Superior temporal gyrus (tissue), 1 donor: ENCODE measurements around the gene TMEM134.

ENCODE experiments used
- DNase-seq: peaks from one replicate; pipeline ENCODE4 v3.0.0-alpha.2; 2016; ENCODE audit errors: extremely low spot score

The TMEM134 gene

DNA sequence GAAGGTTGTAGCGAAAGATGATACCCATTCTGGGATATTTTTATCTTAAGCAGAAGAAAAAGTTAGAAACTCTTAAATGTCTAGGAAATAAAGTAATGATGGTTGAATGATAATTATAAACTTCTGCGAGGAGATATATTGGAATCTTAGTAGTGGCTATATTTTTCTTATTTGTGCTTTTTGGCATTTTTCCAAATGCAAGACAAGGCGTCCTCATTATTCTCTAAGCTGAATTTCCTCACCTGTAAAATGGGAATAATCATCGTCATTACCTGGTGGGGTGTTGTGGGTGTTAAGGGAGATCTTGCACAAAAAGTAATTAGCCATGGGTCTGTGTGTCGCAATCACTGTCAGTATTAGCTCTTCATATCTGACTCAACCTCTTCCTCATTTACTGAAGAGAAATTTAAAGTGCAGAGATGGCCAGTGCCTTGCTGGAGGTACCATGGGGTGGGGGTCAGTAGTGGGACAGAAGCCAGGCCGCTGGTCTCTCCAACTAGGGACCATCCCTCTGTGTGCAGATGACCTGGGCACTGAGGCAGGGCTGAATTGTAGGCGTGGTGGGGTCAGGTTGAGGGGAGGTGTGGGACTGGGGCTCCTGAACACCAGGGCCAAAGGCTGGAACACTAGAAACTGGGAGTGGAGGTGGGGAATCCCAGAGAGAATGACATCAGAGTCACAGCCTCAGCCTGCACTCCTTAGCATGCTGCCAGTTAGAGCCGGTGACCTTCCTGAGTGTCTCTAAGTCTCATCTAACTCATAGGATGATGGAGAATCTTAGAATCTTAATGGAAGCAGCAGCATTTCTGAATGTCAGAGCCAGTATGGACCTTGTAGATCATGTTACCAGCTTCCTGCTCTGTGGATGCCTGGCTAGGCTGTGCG lies 32.0 kb upstream of the TMEM134 start:
- DNase-seq: no peak

DNA sequence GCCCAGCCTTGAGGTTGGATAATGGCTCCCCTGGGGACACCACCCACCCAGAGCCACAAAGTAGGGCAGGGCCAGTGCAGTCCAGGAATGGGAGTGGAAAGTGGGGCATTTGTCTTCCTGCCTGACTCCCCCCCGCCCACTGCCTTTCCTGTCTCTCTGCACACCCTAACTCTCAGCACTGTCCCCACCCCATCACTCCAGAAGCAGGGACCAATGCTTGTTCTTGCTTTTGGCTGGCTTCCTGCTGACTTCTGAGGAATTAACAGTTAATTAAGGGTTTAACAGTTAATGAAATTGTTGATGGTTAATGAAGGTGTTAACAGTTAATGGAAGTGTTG lies 31.4 kb upstream of the TMEM134 start:
- DNase-seq: no peak

DNA sequence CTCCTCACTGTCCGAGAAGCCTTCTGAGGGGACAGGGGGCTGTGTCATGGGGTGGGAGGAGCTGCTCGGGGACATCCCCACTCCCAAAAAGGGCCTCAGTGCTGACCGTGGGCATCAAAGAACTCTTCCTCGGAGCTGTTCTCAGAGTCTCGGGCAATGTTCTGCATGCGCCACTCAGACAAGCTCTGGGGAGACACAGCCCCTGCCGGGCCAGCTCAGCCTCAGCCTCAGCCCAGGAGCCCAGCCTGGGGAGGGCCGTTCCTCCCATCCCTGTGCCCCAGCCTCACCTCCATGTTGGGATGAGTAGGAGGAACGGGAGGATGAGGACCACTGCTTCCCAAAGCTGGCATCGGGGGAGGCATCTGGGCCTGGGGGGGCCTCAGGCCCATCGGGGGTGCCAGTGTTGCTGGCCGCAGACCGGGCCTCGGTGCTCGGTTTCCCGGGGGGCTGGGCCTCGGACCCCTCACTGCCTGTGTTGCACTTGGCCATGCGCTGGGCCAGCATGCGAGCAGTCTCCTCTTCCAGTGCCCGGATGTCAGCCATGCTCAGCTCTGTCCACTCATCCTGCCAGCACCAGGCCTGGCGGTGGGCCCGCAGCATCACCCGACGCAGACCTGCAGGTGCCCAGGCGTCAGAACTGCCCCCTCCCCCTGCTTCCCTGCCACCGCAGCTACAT lies 30.9 kb upstream of the TMEM134 start:
- DNase-seq: no peak

DNA sequence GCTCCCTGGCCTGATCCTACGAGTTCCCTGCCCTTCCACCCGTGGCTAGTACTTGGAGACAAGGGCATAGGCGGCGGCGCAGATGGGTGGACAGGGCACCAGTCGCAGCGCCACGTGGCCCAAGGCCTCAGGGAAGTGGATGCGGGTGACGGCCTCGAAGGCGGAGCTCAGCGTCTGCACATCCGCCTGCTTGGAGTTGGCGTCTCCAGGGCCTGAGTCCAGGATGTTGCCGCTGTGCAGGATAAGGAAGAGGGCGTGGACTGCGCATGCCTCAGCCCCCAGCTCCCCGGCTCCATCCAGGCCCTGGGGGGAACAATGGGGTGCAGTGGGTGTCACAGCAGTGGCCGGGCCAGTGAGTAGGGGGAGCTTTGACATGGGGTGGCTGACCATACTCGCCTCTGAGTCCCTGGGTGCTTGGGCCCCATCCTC lies 29.5 kb upstream of the TMEM134 start:
- no peak for DNase-seq

DNA sequence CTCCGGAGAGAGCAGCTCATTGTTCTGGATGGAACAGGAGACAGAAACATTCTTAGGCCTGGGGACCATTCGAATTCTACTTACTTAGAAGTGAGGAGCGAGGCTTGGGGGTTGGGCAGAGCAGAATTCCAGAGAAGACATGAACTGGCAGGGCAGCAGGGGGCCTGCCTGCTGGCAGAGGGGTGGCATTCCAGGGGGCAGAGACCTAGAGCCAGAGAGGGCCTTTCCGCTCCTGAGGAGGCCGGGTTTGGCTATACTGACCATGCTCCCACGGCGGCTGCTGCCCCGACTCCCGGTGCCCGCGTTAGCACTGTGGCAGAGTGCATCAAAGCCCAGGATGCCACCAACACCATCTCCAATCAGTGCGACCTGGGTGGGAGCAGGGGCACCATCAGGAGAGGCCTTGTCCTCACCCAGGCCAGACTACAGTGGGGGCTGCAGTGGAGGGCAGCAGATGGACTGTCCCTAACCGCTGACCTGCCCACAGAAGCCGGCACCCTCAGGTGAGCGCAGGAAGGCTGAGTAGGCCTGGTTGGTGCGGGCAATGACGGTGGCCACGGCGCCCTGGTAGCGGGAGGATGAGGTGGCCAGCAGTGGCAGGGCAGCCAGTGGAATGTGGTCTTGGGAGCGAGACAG lies 28.7 kb upstream of the TMEM134 start:
- DNase-seq: no peak

DNA sequence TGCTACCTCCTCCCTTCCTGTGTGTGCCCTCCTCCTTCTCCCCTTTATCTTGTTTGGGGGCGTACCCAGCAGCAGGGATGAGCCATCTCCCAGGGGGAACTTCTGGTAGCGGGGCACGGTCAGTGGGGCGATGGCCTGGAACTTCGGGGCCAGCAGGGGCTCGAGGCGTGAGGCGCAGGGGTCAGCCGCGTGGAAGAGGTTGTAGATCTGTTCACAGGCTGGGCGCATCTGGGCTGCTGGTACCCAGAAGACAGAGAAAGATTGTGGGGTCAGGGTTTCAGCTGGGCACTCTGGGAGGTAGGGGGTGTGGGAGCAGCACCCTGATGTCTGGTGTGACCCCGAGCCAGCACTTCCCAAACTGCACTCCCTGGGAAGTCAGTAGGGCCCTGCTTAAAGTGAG lies 27.1 kb upstream of the TMEM134 start:
- no peak for DNase-seq

DNA sequence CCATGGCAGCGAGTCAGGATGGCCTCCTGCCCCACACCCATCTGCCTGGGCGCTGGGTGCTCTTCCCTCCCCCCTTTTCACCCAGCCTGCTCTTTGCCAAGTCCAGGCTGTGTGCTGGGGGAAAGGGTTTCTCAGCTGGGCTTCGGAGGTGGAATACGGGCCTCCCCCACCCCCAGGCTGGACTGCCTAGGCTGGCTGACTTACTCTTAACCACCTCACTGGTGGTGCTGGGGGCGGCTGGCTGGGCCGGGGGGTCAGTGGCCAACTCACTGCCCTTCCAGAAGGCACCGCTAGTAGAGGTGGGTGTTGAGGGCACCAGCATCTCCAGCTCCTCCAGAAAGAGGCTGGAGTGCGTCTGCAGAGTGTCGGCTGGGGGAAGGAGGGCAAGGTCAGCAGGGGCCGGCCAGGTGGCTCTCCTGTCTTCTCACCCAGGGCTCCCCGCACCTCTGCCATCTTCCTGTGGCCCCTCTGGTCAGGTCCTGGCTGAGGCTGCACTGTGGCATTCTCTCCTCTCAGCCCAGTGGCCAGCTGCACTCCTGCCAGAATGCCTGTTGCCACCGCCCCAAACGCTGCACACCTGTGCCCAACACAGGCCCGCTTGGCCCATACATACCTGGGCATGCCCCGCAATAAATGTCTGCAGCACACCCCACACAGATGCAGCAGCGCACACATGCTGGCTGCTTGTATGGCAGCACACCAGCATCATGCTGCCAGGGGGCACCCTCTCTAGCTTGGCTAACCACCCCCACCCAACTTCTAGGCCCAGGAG lies 26.4 kb upstream of the TMEM134 start:
- DNase-seq: no peak

DNA sequence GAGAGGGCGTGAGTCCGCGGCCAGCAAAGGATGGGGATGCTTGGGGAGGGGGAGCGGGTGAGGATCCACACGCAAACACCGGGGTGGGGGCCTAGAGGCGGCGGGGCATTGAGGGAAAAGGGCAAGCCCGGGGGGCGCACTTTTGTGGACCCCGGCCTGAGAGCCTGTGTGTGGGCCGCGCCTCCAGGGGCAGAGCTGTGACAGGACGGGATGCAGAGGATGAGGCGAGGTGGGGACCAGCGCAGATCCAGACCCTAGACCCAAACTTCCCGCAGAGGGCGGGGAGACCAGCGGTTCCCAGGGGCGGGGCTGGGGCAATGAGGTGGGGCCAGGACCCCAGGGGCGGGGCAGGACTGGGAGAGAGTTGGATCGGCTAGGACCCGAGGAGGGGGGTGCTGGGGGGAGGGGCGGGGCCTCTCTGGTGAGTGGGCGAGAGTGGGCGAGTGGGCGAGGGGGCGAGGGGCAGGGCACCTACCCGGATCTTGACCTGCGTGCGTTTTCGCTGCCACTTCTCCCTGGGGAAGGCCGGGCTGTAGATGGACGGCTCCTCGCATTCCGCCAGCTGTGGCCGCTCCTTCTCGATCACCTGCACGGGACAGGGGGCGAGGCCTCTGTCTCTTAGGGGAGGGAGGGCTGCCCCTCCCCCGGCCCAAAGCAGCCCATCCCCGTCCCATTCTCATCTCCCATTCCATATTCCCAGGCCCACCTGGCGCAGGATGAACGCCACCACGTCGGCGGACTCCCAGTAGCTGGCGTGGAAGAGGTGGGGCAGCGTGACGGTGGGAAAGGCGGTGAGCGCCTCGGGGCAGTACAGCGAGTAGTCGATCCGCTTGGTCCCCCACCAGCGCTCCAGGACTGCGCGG lies 25.6 kb upstream of the TMEM134 start:
- DNase-seq: no peak

DNA sequence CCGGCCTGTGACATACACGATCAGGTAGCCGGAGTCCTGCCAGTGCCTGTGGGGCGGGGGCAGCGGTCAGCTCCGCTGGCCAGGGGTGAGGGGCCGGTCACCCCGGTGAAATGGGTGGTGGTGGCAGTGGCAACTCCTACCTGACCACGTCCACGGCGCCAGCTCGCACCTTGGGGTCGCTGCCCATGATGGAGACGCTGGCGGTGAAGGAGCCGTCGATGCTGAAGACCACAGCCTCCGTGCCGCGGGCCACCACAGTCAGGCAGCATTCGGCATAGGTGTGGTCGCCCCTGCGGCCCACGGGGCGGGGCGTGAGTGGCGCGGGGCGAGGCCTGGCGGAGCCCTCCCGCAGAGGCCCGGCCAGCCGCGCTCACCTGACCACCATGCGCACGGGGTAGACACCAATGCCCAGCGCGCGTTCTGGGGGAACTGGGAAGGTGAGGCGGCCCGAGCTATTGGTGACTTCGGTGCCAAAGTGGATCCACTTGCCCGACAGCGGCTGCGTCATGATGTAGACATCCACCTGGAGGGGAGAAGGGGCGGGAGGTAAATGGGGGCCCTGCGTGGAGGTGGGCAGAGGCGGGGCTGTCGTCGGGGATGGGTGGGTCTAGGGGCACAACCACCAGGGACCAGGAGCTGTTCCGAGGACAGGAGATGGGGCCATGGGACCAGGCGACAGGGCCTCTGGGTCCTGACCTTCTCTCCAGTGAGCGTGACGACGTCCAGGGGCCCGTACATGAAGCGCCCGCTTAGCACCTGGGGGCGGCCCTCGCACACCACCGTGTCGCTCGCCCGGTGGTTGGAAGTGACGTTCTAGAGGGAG lies 24.7 kb upstream of the TMEM134 start:
- DNase-seq: no peak

DNA sequence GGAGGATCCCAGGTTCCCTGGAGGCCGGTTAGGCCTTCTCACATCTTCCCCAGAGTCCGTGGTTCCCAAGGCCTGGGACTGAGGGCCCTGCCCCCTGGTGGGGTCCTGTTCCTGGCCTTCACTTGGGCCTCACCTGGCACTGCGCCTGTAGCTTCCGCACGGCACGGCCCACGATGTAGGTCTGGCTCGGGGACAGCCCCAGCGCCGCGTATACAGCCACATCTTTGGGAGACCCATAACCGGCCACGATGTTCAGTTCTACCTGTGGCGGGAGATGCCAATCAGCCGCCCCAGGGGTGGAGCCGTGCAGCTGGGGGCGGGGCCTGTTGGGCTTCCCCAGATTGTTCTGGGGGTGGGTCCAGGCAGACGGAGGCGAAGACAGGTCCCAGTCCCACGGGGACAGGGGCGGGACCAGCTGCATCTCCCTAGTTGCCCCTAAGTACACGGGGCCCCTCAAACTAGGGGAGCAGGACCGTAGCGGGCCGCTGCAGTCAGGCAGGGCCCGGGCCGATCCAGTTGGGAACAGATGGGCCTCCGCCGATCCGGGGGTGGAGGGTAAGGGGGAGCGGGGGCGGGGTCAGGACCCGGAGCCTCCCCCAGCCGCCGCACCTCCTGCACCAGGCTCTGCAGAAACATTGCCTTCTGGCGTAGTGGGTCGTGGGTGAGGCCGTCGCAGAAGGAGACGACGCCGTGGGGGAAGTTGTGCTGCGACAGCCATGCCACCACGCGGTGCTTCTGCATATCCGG lies 23.9 kb upstream of the TMEM134 start:
- no peak for DNase-seq

DNA sequence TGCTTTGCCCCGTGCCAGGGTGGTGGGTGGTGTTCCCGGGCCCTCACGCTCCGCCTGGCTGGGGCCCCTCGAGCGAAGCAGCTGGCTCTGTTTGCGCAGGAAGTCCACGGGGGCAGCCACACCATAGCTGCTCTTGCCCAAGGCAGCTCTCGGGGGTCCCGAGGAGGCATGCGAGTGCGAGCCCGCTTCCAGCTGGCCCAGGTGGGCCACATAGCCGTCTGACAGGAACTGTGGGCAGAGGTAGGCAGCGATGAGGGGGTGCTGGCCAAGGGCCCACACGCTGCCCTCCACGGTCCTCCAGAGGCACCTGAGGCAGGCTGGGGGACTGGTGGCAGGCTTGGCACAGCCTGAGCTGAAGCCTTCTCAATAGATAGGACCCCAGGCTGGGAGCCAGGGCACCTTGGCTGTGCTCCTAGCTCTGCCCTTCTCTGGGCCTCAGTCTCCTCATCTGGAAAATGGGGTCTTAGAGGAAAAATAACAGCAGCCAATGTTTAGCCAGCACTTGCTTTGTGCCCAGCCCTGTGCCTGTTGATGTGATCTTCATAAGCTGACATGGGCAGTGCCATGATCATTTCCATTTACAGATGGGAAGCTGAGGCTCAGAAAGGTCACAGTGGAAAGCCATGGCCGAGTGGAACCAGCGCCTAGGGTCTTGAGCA lies 23.1 kb upstream of the TMEM134 start:
- no peak for DNase-seq

DNA sequence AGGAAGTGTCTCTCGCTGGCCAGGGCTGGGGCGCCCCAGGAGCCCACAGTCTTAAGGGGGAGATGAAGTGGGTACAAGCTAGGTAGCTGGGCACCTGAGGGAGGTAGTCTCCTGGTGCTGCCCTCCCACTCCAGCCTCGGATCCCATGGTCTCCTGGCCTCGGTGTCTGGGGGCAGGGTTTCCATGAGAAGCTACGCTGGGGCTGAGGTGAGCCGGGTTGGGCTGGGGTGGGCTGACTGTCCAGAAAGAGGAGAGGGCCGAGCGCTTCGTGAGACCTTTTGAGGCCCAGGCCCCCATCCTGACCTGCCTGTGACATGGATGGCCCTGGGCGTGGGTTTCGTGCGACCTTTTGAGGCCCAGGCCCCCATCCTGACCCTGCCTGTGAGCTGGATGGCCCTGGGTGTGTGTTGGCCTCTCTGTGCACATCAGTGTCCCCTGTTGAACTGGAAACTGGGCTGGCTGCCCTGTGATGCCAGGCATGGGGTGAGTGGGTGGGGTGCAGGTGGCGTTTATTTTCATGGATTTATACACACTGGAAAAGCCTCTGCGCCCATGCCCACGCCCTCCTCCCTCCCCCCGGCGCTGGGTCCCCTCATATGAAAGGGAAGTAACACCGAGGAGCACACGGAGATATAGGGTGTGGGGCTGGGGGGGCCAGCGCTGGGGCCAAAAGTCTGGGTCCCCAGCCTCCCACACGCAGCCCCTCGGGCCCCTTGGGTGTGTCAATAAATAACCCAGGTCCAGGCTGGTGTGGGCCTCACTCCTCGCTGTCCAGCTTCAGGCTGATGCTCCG lies 22.4 kb upstream of the TMEM134 start:
- DNase-seq: no peak

DNA sequence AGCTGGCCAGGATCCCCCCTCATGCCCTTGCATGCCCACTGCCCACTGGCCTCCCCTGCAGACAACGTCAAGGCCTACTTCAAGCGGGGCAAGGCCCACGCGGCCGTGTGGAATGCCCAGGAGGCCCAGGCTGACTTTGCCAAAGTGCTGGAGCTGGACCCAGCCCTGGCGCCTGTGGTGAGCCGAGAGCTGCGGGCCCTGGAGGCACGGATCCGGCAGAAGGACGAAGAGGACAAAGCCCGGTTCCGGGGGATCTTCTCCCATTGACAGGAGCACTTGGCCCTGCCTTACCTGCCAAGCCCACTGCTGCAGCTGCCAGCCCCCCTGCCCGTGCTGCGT lies 21.6 kb upstream of the TMEM134 start:
- no peak for DNase-seq

DNA sequence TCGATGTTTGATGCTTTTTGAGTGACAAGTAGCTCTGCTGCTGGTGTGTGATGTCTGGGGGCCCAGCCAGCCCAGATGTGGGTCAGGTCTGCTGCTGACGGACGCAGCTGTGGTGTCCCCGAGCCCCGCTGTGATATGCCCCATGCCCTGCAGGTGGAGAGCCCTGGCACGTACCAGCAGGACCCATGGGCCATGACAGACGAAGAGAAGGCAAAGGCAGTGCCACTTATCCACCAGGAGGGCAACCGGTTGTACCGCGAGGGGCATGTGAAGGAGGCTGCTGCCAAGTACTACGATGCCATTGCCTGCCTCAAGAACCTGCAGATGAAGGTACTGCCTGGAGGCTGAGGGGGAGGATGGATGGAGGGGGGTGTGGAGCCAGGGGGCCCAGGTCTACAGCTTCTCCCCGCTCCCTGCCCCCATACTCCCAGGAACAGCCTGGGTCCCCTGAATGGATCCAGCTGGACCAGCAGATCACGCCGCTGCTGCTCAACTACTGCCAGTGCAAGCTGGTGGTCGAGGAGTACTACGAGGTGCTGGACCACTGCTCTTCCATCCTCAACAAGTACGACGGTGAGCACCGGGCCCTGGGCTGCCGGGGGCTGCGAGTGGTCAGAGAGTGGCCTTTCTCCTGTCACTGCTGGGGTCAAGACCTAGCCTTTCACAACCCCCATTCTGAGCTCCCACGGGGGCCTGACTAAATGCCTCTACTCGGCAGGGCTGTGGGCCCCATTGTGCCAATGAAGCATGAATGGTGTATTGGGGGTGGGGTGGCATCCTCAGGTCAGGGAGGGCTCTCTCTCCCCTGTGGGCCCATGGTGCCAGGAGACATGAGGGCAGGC lies 21.1 kb upstream of the TMEM134 start:
- no peak for DNase-seq

DNA sequence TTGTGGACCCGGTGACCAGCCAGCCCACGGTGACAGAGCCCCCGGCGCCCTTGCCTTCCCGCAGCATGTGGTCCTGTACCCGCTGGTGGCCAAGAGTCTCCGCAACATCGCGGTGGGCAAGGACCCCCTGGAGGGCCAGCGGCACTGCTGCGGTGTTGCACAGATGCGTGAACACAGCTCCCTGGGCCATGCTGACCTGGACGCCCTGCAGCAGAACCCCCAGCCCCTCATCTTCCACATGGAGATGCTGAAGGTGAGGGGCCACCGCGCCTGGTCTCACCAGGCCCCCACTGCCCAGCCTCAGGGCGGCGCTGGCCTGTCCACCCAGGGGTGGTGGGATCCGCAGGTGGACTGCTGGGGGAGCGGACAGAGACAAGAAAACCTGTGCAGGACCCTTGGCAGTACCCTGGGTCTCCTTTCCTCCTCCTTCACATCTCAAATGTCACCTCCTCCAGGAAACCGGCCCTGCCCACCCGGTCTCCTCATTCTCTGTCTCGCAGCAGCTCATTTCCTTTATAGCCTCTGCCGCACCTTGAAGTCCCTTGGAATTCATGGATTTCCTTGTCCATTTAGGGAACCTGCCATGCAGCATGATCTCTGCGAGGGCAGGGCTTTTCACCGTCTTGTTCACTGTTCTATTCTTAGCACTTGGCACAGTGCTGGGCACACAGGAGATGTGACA lies 20.3 kb upstream of the TMEM134 start:
- DNase-seq: no peak

DNA sequence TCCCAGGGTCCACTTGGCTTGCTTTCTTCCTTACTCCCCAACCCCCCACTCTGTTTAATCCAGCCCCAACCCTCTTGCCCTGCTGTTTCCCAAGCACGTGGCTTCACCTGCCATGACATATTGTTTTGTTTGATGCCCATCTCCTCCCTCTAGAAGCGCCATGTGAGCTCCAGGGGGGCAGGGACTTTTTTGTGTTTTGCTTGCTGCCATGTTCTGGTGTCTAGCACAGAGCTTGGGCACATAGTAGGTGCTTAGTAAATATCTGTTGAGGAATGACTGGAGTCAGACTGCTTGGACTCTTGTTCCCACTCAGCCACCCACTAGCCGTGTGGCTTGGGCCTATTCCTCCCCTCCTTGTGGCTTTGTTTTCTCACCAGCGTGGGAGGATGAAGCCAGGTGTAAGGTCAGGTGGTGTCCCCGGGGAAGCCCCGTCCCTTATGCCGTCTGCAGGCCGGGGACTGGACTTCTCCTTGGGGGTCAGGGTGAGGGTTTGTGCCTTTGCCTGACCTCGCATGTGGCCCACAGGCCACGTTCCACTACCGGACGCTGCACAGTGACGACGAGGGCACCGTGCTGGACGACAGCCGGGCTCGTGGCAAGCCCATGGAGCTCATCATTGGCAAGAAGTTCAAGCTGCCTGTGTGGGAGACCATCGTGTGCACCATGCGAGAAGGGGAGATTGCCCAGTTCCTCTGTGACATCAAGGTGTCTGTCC lies 17.6 kb upstream of the TMEM134 start:
- no peak for DNase-seq
